Rectal smooth muscle tissue (tissue), 1 donor: ENCODE measurements around the gene ARHGAP36.

Experiments
- H3K27ac ChIP-seq: one replicate; pipeline ENCODE4 v1.7.0; 2013; ENCODE audit warnings: low read depth, low read length, inconsistent platforms
- H3K27me3 ChIP-seq: one replicate; pipeline ENCODE4 v1.7.0; 2013; ENCODE audit warnings: low read length; ENCODE audit not compliant: control insufficient read depth, insufficient read depth
- H3K36me3 ChIP-seq: one replicate; pipeline ENCODE4 v1.7.0; 2013; ENCODE audit warnings: low read length; ENCODE audit not compliant: control insufficient read depth, insufficient read depth
- H3K4me1 ChIP-seq: one replicate; pipeline ENCODE4 v1.7.0; 2013; ENCODE audit warnings: low read length; ENCODE audit not compliant: control insufficient read depth, insufficient read depth
- H3K4me3 ChIP-seq: one replicate; pipeline ENCODE4 v1.7.0; 2013; ENCODE audit warnings: low read length
- H3K9ac ChIP-seq: one replicate; pipeline ENCODE4 v1.7.0; 2013; ENCODE audit warnings: low read length

Gene ARHGAP36

GRCh38 chrX:131057706-131058105 is 440 bp upstream of the ARHGAP36 start:
- Histone ChIP-seq H3K9ac (no peak overlapping the region), H3K4me3 (no peak overlapping the region), H3K4me1 (no peaks in the 10 kb centered on the region), H3K36me3 (no peaks in the 10 kb centered on the region), H3K27ac (no peak overlapping the region), H3K27me3 (peaks cover 15% of the 10 kb centered on the region)

GRCh38 chrX:131059246-131059645 is 1.1 kb downstream of the ARHGAP36 start:
- Histone ChIP-seq H3K9ac (no peak overlapping the region), H3K4me3 (no peak overlapping the region), H3K27ac (no peak overlapping the region), H3K27me3 (peaks cover 19% of the 10 kb centered on the region), H3K36me3 (no peaks in the 10 kb centered on the region), H3K4me1 (no peaks in the 10 kb centered on the region)

GRCh38 chrX:131060147-131060546 is 2.0 kb downstream of the ARHGAP36 start:
- Histone ChIP-seq H3K4me1 (no peaks in the 10 kb centered on the region), H3K27me3 (peaks cover 19% of the 10 kb centered on the region), H3K27ac (no peak overlapping the region), H3K4me3 (no peak overlapping the region), H3K9ac (no peak overlapping the region), H3K36me3 (no peaks in the 10 kb centered on the region)

GRCh38 chrX:131061306-131061705 is 3.2 kb downstream of the ARHGAP36 start:
- peaks cover 15% of the 10 kb centered on the region for H3K27me3 ChIP-seq

GRCh38 chrX:131063613-131064012 is 5.5 kb downstream of the ARHGAP36 start:
- H3K4me1 ChIP-seq = no peaks in the 10 kb centered on the region
- H3K9ac ChIP-seq = no peak overlapping the region
- peaks cover 8% of the 10 kb centered on the region for H3K27me3 ChIP-seq
- no peaks in the 10 kb centered on the region for H3K36me3 ChIP-seq
- H3K27ac ChIP-seq = no peak overlapping the region
- no peak overlapping the region for H3K4me3 ChIP-seq

More at GRCh38 chrX:131061306-131061705, 3.2 kb downstream of the ARHGAP36 start:
- no peaks in the 10 kb centered on the region for H3K36me3 ChIP-seq
- no peak overlapping the region for H3K4me3 ChIP-seq
- H3K27ac ChIP-seq = no peak overlapping the region
- no peak overlapping the region for H3K9ac ChIP-seq
- no peaks in the 10 kb centered on the region for H3K4me1 ChIP-seq

- H3K4me1 ChIP-seq = no peaks in the 10 kb centered on the region
- H3K4me3 ChIP-seq = no peak overlapping the region
- H3K27me3 ChIP-seq = peaks cover 12% of the 10 kb centered on the region
- H3K9ac ChIP-seq = no peak overlapping the region
- H3K36me3 ChIP-seq = no peaks in the 10 kb centered on the region
- H3K27ac ChIP-seq = no peak overlapping the region
Observed at GRCh38 chrX:131066237-131066636, 8.1 kb downstream of the ARHGAP36 start.

- Histone ChIP-seq H3K4me1 (no peaks in the 10 kb centered on the region), H3K9ac (no peak overlapping the region), H3K27ac (no peak overlapping the region), H3K27me3 (peaks cover 12% of the 10 kb centered on the region), H3K36me3 (no peaks in the 10 kb centered on the region), H3K4me3 (no peak overlapping the region)
Observed at GRCh38 chrX:131067216-131067615, 9.1 kb downstream of the ARHGAP36 start.

- H3K4me1 ChIP-seq = no peaks in the 10 kb centered on the region
- H3K9ac ChIP-seq = no peak overlapping the region
- H3K4me3 ChIP-seq = no peak overlapping the region
- H3K27ac ChIP-seq = no peak overlapping the region
- H3K36me3 ChIP-seq = no peaks in the 10 kb centered on the region
- H3K27me3 ChIP-seq = peaks cover 9% of the 10 kb centered on the region
Observed at GRCh38 chrX:131067846-131068745, 9.9 kb downstream of the ARHGAP36 start.

GRCh38 chrX:131068945-131069719 is 11.0 kb downstream of the ARHGAP36 start:
- H3K4me1 ChIP-seq = no peaks in the 10 kb centered on the region
- no peaks in the 10 kb centered on the region for H3K36me3 ChIP-seq
- no peak overlapping the region for H3K9ac ChIP-seq
- H3K27ac ChIP-seq = no peak overlapping the region
- no peak overlapping the region for H3K4me3 ChIP-seq
- H3K27me3 ChIP-seq = peaks cover 8% of the 10 kb centered on the region

GRCh38 chrX:131072871-131073571 is 14.9 kb downstream of the ARHGAP36 start:
- H3K9ac ChIP-seq = no peak overlapping the region
- no peaks in the 10 kb centered on the region for H3K4me1 ChIP-seq
- no peaks in the 10 kb centered on the region for H3K36me3 ChIP-seq
- no peak overlapping the region for H3K27ac ChIP-seq
- H3K4me3 ChIP-seq = no peak overlapping the region
- H3K27me3 ChIP-seq = peaks cover 8% of the 10 kb centered on the region

GRCh38 chrX:131073607-131074006 is 15.5 kb downstream of the ARHGAP36 start:
- Histone ChIP-seq H3K27ac (no peak overlapping the region), H3K4me1 (no peaks in the 10 kb centered on the region), H3K9ac (no peak overlapping the region), H3K36me3 (no peaks in the 10 kb centered on the region), H3K27me3 (peaks cover 8% of the 10 kb centered on the region), H3K4me3 (no peak overlapping the region)
